Activated CD4-positive, alpha-beta T cell treated with anti-CD3 and anti-CD28 coated beads, Interleukin-2, Interleukin-4, amounts not matched to agents 100 ng/mL and 50 ng/mL, durations not matched to agents 16 hours and 8 hours (primary cell): ENCODE data around the gene MEPCE.
A peak's percentile ranks its signal among the peaks of the same experiment; 100 is the strongest.
"Not testable (repeated sequence)": the region's sequence is repeated elsewhere in the genome, so short reads cannot be mapped to it uniquely, and the experiment has no call there.

Experiments
- DNase-seq: peaks from one replicate; pipeline ENCODE4 v3.0.0-alpha.2; 2020; ENCODE audit warnings: low spot score

The MEPCE gene

DNA sequence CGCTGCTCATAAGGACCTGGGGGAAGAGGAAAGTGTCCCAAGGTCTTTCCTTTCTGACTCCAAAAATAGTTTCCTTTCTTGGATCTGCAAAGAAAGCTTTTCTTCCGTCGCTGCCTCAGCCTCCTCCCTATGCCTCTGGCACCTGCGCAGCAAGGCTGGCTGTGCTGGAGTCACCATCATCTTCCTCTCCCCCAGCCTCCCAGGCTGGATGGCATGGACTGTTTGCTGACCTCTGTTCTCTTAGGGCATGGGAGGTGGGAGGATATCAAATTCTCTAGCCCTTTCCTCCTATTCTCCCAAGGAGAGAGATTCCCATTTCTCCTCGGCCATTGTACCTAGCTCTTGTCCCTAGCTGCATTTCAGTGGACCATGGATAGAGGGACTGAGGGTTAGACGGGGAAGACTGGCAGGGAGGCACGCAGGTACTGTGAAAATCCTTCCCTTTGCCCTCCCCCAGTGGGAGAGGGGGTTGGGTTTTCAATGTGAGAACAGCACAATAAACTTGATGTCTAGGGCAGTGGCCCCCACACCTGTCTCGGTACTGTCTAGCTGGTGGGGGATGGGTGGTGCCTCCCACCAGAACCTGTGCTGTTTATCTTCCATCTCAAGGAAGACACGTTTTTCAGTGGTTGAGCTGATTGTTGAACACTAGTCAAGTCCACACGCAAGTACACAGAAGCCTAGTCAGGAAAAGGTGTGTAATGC is 4.1 kb downstream of the MEPCE start:
- no peak for DNase-seq

DNA sequence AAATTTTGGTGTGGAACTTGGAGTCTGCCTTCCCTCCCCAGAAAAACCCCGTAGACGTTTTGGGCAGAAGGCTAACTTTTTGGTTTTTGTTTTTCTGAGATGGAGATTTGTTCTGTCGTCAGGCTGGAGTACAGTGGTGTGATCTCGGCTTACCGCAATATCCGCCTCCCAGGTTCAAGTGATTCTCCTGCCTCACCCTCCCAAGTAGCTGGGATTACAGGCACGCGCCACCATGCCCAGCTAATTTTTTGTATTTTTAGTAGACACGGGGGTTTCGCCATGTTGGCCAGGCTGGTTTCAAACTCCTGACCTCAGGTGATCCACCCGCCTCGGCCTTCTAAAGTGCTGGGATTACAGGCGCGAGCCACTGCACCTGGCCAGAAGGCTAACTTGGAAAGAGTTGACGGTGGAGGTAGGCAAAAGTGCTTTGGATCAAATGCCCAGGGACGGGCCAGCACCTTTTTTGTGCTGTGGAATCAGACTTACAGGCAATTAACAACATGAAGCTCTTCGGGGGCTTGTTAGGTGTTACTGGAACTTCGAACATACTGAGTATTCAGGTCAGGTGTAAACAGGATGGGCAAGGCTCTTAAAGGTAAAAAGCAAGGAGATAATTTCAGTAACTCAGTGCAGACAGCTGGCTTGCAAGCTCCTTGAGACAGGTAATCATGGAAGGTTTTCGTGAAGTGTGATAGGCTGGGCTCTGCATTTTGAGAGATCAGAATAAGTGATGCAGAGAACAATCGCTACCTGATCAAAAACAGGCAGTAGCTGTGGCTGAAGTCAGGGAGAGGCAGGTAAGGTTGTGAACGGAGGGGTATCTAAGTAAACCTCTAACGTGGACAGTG is 4.9 kb downstream of the MEPCE start:
- DNase-seq, result no peak

- DNase-seq, result peak; percentile 23
These were observed 6.0 kb downstream of the MEPCE start for GRCh38 chr7:100435401-100436304.

DNA sequence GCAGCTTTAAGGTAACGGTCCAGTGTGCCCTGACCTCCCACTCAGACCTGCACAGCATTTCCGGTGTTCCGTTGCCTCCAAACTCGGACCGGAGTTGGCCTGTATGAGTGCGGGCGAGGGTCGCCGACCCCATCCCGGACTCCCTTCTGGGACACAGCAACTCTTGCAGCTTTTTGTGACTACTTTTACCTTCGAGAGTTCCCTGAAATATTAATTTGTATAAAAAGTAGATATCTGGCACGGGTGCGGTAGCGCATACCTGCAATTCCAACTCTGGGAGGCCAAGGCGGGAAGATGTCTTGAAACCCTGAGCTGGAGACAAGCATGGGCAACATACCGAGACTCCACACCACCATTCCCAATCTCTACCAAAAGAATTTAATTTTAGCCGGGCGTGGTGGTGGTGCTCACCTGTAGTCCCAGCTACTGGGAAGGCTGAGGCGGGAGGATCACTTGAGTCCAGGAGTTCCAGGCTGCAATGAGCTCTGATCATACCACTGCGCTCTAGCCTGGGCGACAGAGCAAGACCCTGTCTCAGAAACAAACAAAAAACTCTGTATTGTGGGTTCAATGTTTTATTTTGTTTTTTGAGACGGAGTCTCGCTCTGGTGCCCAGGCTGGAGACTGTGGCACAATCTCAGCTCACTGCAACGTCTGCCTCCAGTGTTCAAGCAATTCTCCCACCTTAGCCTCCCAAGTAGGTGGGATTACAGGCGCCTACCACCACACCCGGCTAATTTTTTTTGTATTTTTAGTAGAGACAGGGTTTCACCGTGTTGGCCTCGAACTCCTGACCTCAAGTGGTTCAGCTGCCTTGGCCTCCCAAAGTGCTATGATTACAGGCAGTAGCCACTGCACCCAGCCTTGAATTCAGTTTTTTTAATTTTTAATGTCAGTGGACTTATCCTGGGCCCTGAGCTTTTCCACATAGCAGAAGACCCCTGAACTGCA is 7.8 kb downstream of the MEPCE start:
- DNase-seq, result no peak

- no peak for DNase-seq
These were observed 8.5 kb downstream of the MEPCE start for GRCh38 chr7:100438172-100438571.

DNA sequence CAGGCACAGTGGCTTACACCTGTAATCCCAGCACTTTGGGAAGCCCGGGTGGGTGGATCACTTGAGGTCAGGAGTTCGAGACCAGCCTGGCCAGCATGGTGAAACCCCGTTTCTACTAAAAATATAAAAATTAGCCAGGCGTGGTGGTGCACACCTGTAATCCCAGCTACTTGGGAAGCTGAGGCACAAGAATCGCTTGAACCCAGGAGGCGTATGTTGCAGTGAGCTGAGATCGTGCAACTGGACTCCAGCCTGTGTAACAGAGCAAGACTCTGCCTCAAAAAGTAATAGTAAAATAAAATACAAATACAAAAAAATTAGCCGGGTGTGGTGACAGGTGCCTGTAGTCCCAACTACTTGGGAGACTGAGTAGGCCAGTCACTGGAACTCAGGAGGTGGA is 9.1 kb downstream of the MEPCE start:
- not testable (repeated sequence) for DNase-seq

GRCh38 chr7:100439244-100439643 is 9.6 kb downstream of the MEPCE start:
- not testable (repeated sequence) for DNase-seq

DNA sequence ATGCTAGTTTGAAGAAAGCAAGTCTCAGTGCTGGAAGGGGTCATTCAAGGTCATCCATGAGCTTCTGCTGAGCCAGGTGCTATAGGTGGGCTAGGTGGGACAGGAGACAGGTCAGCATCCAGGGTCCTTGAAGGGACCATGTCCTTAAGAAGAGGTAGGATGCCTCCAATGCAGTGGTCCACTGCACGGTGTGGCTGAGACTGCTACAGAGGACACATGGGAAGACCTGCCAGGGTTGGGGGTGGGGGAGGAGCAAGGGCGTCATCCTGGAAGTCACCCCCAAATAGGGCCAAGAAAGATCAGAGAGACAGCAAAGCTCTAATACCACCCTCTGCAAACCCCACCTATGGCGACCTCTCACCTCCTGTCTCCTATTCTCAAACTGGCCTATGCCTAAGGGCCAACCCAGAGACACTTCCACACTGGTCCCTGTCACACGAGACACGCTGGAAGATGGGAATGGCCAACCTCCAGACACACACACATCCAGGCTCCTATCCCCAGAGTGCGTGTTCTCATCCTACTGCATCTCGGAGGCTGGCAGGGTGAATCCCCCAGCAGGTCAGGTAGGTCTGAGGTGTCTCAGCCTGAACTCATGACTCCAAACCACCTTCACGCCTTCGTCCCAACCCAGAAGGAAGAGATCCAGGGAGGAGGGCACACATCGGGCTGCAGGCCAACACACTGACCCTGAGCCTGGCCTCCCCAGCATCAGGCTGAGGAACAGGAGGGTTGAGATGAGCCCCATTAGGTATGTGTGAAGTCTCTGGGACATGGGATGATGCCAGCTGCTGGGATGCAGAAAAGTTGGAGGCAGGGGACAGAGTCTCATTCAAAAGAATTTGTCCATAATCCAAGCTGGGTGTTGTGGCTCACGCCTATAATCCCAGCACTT is 12.3 kb downstream of the MEPCE start:
- DNase-seq, result no peak

DNA sequence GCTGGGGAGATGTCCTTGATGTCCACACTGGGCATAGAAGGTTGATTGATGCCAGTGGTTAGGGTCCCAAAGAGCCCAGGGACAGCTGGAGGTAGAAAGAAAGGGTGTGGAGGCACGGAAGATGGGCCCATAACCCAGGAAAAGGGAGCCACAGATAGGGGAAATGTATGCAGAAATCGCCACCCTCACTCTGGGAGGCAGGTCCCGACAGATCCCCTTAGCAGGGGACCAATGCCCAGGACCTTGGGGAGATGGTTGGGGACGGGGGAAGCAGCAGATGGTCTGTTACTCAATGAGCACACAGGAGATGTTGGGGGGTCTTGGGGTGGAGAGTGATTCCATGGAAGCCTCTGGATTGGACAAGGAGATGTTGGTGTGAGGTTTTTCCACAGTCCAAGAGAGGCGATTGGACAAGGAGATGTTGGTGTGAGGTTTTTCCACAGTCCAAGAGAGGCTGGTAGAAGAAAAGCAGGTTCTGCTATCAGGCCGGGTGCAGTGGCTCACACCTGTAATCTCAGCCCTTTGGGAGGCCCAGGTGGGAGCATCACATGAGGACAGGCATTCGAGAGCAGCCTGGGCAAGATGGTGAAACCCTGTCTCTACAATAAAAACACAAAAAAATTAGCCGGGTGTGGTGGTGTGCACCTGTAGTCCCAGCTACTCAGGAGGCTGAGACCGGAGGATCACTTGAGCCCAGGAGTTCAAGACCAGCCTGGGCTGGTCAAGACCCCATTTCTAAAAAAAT is 13.6 kb downstream of the MEPCE start:
- no peak for DNase-seq

GRCh38 chr7:100444311-100445278 is 15.0 kb downstream of the MEPCE start:
- no peak for DNase-seq

GRCh38 chr7:100446040-100446439 is 16.4 kb downstream of the MEPCE start:
- no peak for DNase-seq

DNA sequence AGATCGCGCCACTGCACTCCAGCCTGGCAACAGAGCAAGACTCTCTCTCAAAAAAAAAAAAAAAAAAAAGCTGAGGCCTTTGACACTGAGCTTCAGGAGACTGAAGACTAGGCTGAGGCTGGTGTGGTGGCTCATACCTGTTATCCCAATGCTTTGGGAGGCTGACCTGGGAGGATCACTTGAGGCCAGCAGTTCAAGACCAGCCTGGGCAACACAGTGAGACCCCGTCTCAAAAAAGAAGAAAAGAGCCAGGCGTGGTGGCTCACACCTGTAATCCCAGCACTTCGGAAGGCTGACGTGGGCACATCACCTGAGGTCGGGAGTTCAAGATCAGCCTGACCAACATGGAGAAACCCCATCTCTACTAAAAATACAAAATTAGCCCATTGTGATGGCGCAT is 17.7 kb downstream of the MEPCE start:
- DNase-seq, result not testable (repeated sequence)

- DNase-seq, result no peak
These were observed 19.7 kb downstream of the MEPCE start for GRCh38 chr7:100449190-100449795.

- no peak for DNase-seq
These were observed 22.9 kb downstream of the MEPCE start for GRCh38 chr7:100452513-100452912.

DNA sequence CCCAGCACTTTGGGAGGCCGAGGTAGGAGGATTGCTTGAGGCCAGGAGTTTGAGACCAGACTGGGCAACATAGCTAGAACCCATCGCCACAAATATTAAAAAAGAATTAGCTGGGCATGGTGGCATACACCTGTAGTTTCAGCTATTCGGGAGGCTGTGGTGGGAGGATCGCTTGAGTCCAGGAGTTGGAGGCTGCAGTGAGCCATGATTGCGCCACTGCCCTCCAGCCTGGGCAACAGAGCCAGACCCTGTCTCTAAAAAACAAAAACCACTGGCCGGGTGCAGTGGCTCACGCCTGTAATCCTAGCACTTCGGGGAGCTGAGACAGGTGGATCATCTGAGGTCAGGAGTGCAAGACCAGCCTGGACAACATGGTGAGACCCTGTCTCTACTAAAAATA is 24.2 kb downstream of the MEPCE start:
- not testable (repeated sequence) for DNase-seq

DNA sequence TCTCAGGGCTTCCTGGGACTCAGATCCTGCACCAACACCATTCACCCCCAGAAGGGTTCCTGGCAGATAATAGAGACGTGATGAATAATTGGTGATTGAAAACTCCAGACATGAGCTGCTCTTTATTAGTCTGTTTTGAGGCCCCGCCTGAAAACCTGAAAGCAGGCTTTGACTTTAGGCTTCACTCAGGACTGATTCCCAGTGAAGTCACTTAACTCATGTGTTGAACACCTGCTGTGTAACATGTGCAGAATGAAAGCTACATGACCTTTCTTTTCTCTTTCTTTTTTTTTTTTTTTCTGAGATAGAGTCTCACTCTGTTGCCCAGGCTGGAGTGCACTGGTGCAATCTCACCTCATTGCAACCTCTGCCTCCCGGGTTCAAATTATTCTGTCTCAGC is 25.6 kb downstream of the MEPCE start:
- DNase-seq, result no peak

GRCh38 chr7:100456562-100456961 is 26.9 kb downstream of the MEPCE start:
- no peak for DNase-seq

GRCh38 chr7:100457033-100457432 is 27.4 kb downstream of the MEPCE start:
- no peak for DNase-seq
